ACC112 (cell line): ENCODE results near the gene VPS4B.
A peak's percentile ranks its signal among the peaks of the same experiment; 100 is the strongest.
"Not testable (repeated sequence)": the region's sequence is repeated elsewhere in the genome, so short reads cannot be mapped to it uniquely, and the experiment has no call there.

Source experiments
- H2AFZ ChIP-seq: fragments of 200-600 bp; sonication (generic); one replicate; pipeline ENCODE4 v1.6.0; 2017; ENCODE audit warnings: antibody characterized with exemption, low read length; ENCODE audit not compliant: unreplicated experiment
- H3K27ac ChIP-seq: fragments of 200-600 bp; sonication (generic); 2 replicates; pipeline ENCODE4 v1.5.1; 2014; ENCODE audit warnings: low read depth, mild to moderate bottlenecking, antibody characterized with exemption, low read length, moderate library complexity
- H3K27me3 ChIP-seq: fragments of 200-600 bp; sonication (generic); 2 replicates; pipeline ENCODE4 v1.6.1; 2014; ENCODE audit warnings: mild to moderate bottlenecking, antibody characterized with exemption, low read length, moderate library complexity, mixed read lengths; ENCODE audit not compliant: insufficient read depth
- H3K36me3 ChIP-seq: fragments of 200-600 bp; sonication (generic); 2 replicates; pipeline ENCODE4 v1.6.1; 2016; ENCODE audit warnings: mild to moderate bottlenecking, antibody characterized with exemption, low read length, moderate library complexity, mixed read lengths; ENCODE audit not compliant: insufficient read depth
- H3K4me1 ChIP-seq: fragments of 200-600 bp; sonication (generic); one replicate; pipeline ENCODE4 v1.6.1; 2016; ENCODE audit warnings: low read length, mixed read lengths; ENCODE audit not compliant: insufficient read depth, unreplicated experiment, control insufficient read depth
- H3K4me3 ChIP-seq: fragments of 200-600 bp; sonication (generic); 2 replicates; pipeline ENCODE4 v1.5.1; 2014; ENCODE audit warnings: mild to moderate bottlenecking, low read depth, low read length
- H3K79me2 ChIP-seq: fragments of 200-600 bp; sonication (generic); one replicate; pipeline ENCODE4 v1.6.0; 2016; ENCODE audit warnings: low read length; ENCODE audit not compliant: control insufficient read depth, unreplicated experiment, insufficient read depth

VPS4B gene

DNA sequence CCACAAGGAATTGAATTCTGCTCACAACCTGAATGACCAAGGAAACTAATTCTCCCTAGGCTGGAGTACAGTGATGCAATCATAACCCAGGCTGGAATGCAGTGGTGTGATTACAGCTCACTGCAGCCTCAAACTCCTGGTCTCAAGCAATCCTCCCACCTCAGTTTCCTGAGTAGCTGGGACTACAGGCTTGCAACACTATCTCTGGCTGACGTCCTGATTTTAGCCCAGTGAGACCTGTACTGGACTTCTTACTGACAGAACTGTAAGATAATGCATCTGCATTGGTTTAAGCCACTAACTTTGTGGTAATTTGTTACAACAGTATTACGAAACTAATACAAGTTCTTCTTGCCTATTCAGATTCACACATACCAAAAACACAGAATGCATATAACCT is 45.7 kb downstream of the VPS4B start:
- H3K4me1 ChIP-seq = peaks cover 10% of the 10 kb centered on the region

DNA sequence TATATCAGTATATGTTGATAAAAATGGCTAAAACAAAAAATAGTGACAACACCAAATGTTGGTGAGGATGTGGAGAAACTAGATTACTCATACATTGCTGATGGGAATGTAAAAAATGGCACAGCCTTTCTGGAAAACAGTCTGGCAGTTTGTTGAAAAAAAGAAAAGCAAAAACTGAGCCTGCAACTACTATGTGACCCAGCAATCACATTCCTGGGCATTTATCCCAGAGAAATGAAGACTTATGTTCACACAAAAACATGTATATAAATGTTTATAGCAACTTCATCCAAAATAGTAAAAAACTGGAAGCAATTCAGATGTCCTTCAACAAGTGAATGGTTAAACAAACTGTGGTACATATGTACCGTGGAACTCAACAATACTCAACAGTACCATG is 47.7 kb downstream of the VPS4B start:
- Histone ChIP-seq H3K4me1 (peaks cover 7% of the 10 kb centered on the region), H3K27ac (no peak overlapping the region), H3K36me3 (no peaks in the 10 kb centered on the region), H3K79me2 (no peaks in the 10 kb centered on the region), H2AFZ (no peak overlapping the region), H3K27me3 (no peaks in the 10 kb centered on the region), H3K4me3 (no peak overlapping the region)

More for the DNA sequence above, 45.7 kb downstream of the VPS4B start:
- Histone ChIP-seq H3K79me2 (no peaks in the 10 kb centered on the region), H3K36me3 (no peaks in the 10 kb centered on the region), H3K27me3 (no peaks in the 10 kb centered on the region), H2AFZ (no peak overlapping the region), H3K4me3 (no peak overlapping the region), H3K27ac (peak overlapping the region; percentile 21)

DNA sequence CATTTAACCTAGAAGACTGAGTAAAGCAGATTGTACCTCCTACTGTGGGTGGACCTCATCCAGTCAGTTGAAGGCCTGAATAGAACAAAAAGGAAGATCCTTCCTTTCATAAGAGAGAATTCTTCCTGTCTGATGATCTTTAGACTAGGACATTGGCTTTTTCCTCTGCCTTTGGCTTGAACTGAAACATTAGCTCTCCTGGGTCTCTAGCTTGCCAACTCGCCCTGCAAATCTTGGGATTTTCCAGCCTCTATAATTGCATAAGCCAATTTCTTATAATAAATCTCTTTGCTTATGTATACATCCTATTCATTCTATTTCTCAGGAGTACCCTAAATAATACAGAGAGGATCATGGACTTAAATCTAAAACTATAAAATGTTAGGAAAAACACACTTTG is 49.1 kb downstream of the VPS4B start:
- Histone ChIP-seq H3K36me3 (no peaks in the 10 kb centered on the region), H3K27me3 (no peaks in the 10 kb centered on the region), H3K4me1 (peaks cover 13% of the 10 kb centered on the region), H3K79me2 (peaks cover 13% of the 10 kb centered on the region), H3K4me3 (no peak overlapping the region), H2AFZ (no peak overlapping the region), H3K27ac (no peak overlapping the region)

DNA sequence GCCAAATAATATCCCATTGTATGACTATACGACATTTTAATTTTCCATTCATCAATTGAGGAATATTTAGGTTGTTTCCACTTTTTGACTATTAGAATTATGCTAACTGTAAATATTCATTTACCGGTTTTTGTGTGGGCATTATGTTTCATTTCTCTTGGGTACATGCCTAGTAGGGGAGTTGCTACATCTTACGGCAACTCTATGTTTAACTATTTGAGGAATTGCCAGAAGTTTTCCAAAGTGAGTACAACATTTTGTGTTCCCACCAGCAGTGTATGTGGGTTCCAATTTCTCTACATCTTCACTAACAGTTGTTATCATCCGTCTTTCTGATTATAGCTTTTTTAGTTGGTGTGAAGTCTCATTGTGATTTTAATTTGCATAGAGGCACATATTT is 53.7 kb downstream of the VPS4B start:
- Histone ChIP-seq H2AFZ (peak overlapping the region; percentile 97), H3K27me3 (no peaks in the 10 kb centered on the region), H3K4me3 (peak overlapping the region; percentile 99), H3K79me2 (peaks cover 47% of the 10 kb centered on the region), H3K27ac (peak overlapping the region; percentile 92), H3K4me1 (peaks cover 18% of the 10 kb centered on the region), H3K36me3 (no peaks in the 10 kb centered on the region)

DNA sequence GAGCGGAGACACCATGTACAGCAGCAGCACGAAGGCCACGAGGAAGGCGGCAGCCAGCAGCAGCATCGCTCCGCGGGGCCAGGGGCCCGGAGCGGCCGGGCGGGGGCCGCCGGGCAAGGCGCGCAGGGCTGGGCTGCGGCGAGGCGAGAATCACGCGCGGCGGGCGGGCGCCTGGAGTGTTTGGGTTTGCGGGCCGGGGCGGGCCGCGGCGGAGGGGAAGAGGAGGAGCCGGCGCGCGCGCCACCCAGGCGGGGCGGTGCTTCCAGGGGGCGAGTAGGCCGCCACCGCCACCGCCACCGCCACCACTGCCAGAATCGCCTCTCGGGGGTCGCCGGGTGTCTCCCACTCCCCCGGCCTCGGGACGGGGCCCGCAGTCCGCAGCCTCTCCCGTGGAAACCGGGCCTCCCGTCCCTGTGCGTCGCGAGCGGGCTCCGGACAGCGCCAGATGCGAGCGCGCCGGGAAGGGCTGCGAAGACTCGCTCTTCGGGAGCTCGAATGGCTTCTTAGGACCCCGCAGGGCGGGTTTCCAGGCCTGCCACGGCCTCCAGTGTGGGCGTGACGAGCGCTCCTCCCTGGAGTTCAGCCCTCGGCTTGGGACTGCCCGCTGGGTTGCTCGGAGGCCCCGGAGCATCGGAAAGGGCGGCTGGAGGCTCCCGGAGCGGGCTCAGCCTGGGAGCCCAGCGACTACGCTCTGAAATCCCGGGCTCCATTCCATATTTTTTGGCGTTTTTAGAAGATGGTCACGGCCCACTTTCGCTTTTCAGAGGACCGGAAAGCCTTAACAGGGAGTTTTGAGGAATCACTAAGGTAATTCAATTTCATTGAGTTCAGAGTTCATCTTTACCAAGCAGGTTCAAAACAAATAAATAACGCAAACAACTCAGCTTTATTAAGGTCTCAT is 55.0 kb downstream of the VPS4B start, which contains the start of gene KDSR:
Gene KDSR, minus strand, starts transcription at position 154 of the 901 bp plus-strand sequence. Its CDS starts 88 bp downstream, at position 66.
- Histone ChIP-seq H3K79me2 (peaks cover 47% of the 10 kb centered on the region), H3K4me3 (peak within 1 kb of the TSS; percentile 99), H3K36me3 (peaks cover 5% of the 10 kb centered on the region), H2AFZ (peak within 1 kb of the TSS; percentile 97), H3K27me3 (no peaks in the 10 kb centered on the region), H3K4me1 (peaks cover 18% of the 10 kb centered on the region), H3K27ac (peak within 1 kb of the TSS; percentile 92)

DNA sequence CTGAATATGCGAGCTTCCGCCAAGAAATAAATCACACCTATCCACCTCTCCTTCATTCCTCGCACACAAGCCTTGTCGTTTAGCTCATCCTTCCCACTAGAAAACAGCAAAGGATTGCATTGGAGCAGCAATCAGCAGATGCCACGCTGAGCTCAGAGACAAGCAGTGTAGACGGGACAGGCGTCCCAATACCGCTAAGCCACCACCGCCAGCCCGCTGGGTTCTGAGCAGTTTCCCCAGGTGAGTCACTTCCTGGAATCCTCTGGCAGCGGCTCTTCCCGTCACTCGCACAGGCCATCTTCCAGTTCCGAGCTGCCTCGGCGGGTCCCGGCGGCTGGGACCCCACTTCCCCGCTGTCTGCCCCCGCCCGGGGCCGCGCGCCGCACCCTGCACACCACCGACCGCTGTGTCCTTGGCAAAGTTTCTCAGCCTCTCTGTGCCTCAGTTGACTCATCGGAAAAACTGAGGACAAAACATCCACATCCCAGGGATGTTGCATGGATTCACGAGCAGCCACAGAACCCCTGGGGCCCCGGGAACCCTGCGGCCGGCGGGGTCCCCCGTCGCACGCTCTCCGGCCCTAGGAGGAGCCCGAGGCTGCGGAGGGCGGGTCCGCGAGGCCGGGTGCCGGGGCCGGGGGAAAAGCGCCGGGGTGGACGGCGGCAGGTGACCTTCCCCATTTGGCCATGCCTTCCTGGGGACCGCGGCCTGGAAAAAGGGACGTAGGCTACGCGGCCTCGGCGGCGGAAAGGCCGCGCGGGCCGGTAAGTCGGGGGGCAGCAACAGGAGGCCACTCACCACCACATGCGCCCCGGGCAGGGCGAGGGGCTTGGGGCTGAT is 55.8 kb downstream of the VPS4B start:
- peak overlapping the region; percentile 99 for H3K4me3 ChIP-seq
- no peaks in the 10 kb centered on the region for H3K27me3 ChIP-seq
- H3K36me3 ChIP-seq = peaks cover 10% of the 10 kb centered on the region
- H2AFZ ChIP-seq = peak overlapping the region; percentile 86
- H3K4me1 ChIP-seq = peaks cover 18% of the 10 kb centered on the region
- H3K79me2 ChIP-seq = peaks cover 53% of the 10 kb centered on the region
- H3K27ac ChIP-seq = peak overlapping the region; percentile 92

DNA sequence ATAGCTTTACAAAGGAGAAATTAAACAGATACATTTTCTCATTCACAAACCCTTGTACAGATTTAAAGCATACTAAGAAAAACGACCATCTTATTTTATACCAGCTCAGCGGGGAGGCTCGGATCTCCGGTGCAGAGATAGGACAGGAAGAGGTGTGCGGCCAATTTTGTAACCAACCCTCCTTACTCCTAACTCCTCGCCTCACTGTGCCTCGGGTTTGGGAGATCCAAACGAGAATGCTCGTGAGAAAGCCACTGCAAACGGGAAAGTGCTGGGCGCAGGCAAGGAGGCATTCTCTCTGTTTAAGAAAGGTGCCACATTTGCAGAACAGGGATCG is 56.4 kb downstream of the VPS4B start:
- Histone ChIP-seq H3K36me3 (peaks cover 13% of the 10 kb centered on the region), H3K79me2 (peaks cover 53% of the 10 kb centered on the region), H3K4me1 (peaks cover 18% of the 10 kb centered on the region), H3K4me3 (peak overlapping the region; percentile 99), H3K27ac (peak overlapping the region; percentile 92; the same call in 1 of the 2 replicates), H2AFZ (no peak overlapping the region), H3K27me3 (no peaks in the 10 kb centered on the region)

DNA sequence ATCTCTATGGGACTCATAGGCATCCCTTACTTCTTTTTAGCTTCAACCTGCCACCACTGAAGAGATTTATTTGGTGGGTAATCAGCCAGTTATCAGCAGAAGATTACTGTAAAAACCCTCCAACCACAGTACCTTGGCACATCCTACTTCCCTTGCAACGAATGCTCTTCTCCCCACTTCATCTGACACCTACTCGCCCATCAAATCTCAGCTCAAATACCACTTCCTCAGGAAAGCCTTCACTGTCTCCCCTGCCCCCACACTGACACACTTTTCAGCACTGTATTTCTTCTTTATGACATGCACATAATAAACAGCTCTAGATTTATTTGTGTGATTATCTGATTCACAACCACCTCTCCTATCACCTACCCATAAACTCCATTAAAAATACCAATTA is 58.3 kb downstream of the VPS4B start:
- Histone ChIP-seq H2AFZ (no peak overlapping the region), H3K79me2 (peaks cover 48% of the 10 kb centered on the region), H3K4me3 (no peak overlapping the region), H3K27ac (no peak overlapping the region), H3K27me3 (no peaks in the 10 kb centered on the region), H3K36me3 (peaks cover 24% of the 10 kb centered on the region), H3K4me1 (peaks cover 15% of the 10 kb centered on the region)

DNA sequence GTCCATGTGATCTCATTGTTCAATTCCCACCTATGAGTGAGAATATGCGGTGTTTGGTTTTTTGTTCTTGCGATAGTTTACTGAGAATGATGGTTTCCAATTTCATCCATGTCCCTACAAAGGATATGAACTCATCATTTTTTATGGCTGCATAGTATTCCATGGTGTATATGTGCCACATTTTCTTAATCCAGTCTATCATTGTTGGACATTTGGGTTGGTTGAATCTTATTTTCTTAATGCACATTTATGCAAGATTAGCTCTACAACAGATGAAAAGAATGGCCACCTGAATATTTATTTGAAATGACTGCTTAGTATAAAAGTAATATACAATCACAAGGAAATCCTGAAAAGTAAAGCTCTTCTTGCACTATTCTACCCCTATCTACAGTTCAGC is 58.9 kb downstream of the VPS4B start:
- not testable (repeated sequence) for H3K4me3 ChIP-seq, H3K27me3 ChIP-seq, H3K27ac ChIP-seq, H2AFZ ChIP-seq
- peaks cover 24% of the 10 kb centered on the region for H3K36me3 ChIP-seq
- peaks cover 10% of the 10 kb centered on the region for H3K4me1 ChIP-seq
- H3K79me2 ChIP-seq = peaks cover 43% of the 10 kb centered on the region

DNA sequence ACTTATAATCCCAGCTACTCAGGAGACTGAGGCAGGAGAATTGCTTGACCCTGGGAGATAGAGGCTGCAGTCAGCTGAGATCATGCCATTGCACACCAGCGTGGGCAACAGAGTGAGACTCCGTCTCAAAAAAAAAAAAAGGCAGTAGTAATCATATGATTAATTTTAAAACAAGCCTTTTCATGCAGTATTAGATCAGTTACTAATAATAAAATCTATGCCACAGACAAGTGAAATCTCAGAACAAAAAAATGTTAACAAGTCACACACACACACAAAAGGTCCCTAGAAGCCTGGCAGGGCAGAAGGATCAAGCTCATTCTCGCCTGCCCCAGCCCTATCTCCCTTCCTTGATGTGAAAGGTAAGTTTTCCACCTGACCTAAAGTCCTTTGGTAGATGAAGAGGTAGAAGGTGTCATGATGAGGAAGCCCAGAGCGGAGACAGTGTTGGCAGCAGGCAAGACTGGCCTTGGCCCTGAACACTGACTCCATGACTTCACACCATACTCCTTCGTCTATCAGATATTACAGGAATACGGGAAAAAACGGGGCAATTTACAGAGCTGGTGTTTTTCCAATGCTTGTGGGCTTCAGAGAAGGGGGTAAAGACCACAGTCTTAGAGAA is 65.9 kb downstream of the VPS4B start:
- no peaks in the 10 kb centered on the region for H3K4me1 ChIP-seq
- H3K4me3 ChIP-seq = no peak overlapping the region
- no peak overlapping the region for H2AFZ ChIP-seq
- no peaks in the 10 kb centered on the region for H3K27me3 ChIP-seq
- H3K79me2 ChIP-seq = no peaks in the 10 kb centered on the region
- H3K27ac ChIP-seq = no peak overlapping the region
- H3K36me3 ChIP-seq = peaks cover 41% of the 10 kb centered on the region
